Posterior cingulate gyrus (tissue), 11 donors: ENCODE results near the gene EHMT1.
"Not testable (repeated sequence)": the region's sequence is repeated elsewhere in the genome, so short reads cannot be mapped to it uniquely, and the experiment has no call there.

Source experiments
- DNase-seq, 10 donors: peaks; one replicate each; pipeline versions ENCODE4 v3.0.0 to v3.0.0-alpha.2; 2020 to 2021; ENCODE audit warnings: mixed read lengths in 3 of 10
- intact Hi-C: fragments of 100-400 bp; cut with DNase I; formaldehyde crosslinking; loops from one replicate; pipeline ENCODE4 v1.15.1; 2023

EHMT1 gene

DNA sequence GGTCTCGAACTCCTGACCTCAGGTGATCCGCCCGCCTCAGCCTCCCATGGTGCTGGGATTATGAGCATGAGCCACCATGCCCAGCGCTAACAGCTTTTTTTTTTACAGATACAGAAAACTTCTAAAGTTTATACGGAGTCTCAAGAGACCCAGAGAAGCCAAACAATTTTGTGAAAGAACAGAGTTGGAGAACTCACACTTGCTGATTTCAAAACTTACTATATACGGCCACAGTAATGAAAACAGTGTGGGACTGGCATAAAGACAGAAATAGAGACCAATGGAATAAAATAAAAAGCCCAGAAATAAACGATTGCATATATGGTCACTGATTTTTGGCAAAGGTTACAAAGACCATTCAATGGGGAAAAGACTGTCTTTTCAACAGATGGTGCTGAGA is 173.1 kb downstream of the EHMT1 start:
- intact Hi-C loops, result no loop called here
- DNase-seq, result peak in 1 of 10 donors; percentile 43

DNA sequence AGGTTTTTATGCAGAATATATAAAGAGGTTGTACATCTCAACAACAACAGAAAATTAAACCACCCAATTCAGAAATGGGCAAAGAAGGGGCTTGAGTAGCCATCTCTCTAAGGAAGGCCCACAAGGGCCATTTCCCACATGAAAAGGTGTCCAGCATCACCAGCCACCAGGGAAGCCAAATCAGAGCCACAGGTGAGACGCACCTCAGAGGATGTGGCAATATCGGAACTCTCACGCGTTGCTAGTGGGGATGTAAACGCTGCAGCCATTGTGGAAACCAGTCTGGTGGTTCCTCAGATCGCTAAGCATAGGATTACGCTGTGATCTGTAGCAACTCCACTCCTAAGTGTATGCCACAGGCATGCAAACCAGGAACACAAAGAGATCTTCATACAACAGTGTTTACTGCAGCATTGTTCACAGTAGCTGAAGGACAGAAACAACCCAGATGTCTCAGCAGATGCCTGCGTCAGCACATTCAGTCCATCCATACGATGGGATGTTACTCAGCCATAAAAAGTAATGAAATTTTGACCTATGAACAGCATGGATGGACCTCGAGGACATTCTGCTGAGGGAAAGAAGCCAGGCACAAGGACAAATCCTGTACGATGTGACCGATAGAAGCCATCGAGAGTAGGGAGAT is 174.5 kb downstream of the EHMT1 start:
- intact Hi-C loops, result no loop called here
- peak in 2 of 10 donors; percentile 37 to 73 for DNase-seq

DNA sequence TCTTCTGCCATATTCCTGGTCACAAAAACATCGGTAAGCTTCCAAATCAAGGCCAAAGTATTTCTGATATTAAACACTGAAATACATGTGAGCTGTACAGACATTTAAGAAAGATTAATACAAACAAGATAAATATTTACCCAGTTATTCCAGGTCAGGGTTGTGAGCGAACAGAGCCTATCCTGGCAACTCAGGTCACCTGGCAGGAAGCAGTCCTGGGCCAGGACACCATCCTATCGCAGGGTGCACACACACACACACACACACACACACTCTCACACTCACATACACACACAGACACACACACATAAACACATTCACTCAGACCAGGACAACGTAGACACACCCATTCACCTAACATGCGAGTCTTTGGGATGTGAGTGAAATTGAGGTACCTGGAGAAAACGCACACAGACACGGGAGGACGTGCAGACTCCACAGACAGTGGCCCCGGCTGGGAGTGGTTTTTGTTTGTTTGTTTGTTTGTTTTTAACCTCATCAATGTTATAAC is 176.4 kb downstream of the EHMT1 start:
- DNase-seq, result peak in 1 of 10 donors; percentile 14
- intact Hi-C loops, result no loop called here

DNA sequence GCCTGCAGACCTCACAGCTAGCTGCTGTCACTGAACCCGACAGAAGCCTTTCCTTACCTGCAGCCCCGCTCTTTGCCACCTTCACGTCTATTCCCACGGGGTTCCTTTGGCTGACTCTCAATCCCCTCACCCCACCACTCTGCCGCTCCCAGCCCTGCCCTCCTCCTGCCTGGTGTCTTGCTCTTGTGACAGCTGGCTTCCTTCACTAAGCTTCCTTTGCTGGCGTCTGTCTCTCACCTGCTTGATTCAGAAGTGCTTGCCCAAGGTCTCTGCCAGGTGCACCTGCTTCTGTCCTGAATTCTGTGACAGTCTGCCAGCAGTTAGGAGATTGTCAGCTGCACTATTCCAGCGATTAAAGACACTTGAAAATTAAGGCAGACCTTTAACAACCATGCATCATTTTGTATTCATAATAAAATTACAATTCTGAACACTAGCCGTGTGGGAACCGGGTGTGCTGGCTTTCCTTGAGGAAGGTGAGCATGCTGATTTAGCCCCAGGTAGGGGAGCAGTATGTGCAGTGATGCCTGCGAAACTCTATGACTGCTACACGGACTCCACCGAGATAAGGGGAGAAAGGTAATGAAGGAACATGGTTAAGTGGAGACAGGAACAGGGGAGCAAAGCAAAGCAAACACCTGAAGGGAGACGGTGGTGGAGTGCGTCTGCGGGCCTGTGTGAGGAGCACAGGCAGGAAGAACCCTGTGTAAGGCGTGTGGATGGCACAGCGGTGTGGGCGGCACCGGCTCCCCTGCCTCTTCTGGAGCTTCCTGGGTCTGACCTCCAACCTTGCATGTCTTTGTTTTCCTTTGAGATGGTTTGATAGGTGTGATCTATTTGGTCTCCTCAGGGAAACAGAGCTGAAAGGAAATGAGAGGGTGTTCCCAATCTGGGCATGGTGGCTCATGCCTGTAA is 178.7 kb downstream of the EHMT1 start:
- intact Hi-C loops, result no loop called here
- DNase-seq, result peak in 1 of 10 donors; percentile 65

DNA sequence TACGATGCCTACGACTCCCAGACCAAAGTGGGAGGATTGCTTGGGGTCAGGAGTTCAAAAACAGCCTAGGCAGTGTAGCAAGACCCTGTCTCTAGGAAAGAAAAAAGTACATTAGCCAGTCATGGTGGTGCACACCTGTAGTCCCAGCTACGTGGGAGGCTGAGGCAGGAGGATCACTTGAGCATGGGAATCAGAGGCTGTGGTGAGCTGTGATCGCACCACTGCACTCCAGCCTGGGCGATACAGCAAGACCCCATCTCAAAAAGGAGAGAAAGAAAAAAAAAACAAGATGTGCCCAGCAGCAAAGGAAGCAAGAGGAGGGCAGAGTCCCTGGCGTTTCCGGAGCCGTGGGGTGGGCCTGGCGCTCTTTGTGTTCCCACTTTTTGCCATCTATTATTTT is 179.3 kb downstream of the EHMT1 start:
- intact Hi-C loops, result no loop called here
- peak in 1 of 10 donors; percentile 8 for DNase-seq

DNA sequence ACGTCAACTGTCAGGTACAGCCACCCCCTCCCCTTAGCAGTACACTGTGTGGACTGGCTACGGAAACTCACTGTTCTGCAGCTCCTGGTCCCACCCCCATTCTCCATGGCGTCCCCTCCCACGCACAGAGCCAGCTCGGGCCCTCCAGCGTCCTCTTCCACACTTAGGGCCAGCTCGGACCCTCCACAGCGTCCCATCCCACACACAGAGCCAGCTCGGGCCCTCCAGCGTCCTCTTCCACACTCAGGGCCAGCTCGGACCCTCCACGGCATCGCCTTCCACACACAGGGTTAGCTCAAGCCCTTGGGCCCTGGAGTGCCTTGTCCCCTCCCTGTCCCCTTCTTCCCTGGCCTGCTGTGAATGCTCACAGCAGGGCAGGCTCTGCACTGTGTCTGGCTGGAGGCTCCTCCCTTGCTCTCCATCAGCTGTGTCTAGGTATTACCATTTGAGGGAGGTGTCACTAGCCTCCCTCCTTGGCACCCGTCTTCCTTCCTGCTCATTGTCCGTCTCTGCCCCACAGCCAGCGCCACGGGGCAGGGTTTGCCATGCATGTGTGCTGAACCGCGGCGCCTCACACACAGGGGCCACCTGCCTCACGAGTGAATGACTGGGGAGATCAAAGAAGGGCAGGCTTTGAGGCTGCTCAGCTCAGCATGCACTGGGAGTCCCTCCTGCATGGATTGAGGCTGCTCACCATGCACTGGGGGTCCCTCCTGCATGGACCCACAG is 180.3 kb downstream of the EHMT1 start:
- peak in 2 of 10 donors; percentile 52 to 65 for DNase-seq
- intact Hi-C loops, result no loop called here

DNA sequence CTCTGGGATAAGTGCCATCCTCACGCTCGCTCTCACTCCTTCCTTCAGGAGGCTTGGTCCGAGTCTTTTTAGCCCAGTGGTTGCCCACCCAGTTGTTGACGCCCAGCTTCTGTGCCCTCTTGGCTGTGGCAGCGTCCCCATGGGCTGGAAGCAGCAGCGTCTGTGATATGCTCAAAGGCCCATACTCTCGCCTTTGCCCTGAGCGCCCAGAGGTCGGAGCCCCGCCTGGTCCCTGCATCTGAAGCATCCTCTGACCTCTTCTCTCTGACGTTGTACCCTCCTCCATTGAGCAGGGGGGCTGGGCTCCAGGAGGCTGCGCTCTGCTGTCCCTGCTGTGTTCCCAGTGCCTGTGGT is 180.8 kb downstream of the EHMT1 start:
- DNase-seq, result peak in 2 of 10 donors; percentile 66 to 74
- intact Hi-C loops, result no loop called here

DNA sequence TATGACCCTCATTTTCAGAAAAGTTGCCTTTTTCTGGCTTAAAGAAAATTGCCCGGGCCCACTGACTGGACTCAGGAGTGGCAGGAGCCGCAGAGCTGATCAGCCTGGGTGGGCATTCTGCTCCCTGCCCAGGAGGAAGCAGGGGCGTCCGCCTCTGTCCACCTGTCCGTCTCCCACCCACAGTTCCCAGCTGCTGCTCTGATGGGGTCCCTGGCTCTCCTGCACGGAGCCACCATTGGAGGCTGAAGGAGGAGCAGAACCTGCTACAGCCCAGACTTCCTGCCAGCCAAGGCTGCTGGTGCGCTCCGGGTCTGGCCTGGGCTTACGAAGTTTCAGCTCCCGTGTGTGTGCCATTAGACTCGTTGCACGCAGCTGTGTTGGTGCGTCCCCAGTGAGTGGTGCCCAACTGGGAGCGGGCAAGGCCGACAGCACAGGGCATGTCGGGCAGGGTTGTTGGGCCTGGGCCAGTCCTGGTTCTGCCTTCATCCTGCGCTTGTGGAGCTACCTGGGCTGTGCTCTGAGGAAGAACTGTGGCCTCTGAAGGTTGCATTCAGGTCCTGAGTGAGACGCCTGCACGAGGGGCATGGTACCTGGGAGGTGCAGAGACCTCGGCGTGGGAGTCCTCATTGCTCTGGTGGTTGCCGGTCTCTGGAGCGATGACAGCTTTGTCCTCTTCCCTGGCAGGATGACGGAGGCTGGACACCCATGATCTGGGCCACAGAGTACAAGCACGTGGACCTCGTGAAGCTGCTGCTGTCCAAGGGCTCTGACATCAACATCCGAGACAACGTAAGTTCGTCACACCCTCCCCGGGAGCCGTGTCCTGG is 181.6 kb downstream of the EHMT1 start:
- intact Hi-C loops, result no loop called here
- DNase-seq, result peak in 2 of 10 donors; percentile 57 to 80

DNA sequence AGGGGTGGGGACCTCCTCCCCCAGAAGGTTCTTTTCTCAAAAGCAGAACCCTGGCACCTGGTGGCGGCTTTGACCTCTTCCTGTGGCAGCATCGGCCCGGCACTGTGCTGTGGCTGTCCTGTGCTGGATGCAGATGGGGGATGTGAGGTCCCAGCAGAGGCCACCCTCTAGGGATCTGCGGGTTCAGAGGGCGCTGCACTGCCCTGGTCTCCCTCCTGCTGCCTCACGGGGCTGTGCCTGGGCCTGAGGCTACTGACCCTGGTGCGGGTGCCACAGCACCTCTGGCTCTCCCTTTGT is 182.2 kb downstream of the EHMT1 start:
- intact Hi-C loops, result no loop called here
- peak in 1 of 10 donors; percentile 77 for DNase-seq

DNA sequence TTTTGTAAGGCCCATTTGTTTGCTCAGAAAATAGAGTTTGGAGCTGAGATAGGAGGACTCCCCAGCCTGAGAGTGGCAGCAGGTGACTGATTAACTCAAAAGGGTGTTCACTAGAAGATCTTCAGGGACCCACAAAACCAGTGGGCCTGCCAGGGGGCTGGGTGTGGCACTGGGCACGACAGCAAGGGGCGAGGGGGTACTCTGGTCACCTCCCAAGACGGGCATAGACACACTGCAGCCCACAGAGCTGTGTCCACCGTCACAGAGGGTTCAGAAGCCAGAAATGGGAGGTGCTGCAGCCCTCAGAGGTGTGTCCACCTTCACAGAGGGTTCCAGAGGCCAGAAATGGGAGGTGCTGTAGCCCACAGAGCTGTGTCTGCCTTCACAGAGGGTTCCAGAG is 183.2 kb downstream of the EHMT1 start:
- intact Hi-C loops, result no loop called here
- peak in 1 of 10 donors; percentile 39 for DNase-seq

DNA sequence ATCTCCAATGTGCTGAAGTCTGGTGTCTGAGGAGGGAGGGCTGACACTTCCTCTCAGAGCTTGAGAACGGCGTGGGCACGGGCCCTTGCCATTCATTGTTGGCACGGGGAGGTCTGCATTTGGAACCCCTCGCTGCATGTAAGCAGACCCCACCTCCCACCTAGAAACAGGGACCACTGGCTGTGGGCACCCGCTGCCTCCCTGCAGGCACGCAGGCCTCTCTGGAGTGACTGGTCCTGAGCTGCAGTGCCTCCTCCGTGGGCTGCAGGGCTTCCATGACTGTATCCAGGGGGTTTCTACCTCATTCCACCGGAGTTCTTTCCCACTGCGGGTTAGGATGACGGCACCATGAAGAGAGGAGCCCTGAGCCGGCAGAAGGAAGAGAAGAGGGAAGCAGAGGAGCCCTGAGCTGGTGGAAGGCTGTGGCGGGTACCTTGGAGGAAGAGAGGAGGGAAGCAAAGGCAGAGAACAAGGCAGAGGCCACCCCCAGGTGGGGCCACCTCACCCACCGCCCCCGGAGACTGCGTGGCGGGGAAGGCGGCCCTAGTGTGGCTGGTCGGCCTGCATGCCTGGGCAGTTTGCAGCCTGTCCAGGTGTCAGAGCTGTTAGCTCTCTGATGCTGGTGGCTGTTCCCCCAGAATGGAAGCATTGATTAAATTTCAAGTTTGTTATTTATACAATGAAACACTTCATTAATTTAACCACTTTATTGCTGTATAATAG is 183.9 kb downstream of the EHMT1 start:
- intact Hi-C loops, result no loop called here
- DNase-seq, result peak in 2 of 10 donors; percentile 62 to 72

DNA sequence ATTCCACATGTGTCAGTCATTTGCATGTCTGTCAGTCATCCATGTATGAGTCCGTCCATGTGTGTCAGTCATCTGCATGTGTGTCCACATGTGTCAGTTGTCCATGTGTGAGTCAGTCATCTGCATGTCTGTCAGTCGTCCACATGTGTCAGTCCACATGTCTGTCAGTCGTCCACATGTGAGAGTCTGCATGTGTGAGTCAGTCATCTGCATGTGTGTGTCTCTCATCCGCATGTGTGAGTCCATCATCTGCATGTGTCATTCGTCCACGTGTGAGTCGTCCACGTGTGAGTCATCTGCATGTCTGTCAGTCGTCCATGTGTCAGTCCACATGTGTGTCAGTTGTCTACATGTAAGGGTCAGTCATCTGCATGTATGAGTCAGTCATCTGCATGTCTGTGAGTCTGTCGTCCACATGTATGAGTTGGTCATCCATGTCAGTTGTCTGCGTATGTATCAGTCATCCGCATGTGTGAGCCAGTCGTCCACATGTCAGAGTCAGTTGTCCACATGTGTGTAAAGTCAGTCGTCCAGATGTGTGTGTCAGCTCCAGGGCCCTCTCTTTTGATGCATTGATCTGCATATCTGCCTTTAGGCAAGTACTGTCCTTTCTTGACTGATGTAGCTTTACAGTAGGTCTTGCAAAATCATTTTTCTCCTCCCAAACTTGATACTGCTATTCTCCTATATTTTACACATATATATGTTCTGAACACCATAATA is 186.3 kb downstream of the EHMT1 start:
- peak in 1 of 10 donors; percentile 7 for DNase-seq
- intact Hi-C loops, result no loop called here

DNA sequence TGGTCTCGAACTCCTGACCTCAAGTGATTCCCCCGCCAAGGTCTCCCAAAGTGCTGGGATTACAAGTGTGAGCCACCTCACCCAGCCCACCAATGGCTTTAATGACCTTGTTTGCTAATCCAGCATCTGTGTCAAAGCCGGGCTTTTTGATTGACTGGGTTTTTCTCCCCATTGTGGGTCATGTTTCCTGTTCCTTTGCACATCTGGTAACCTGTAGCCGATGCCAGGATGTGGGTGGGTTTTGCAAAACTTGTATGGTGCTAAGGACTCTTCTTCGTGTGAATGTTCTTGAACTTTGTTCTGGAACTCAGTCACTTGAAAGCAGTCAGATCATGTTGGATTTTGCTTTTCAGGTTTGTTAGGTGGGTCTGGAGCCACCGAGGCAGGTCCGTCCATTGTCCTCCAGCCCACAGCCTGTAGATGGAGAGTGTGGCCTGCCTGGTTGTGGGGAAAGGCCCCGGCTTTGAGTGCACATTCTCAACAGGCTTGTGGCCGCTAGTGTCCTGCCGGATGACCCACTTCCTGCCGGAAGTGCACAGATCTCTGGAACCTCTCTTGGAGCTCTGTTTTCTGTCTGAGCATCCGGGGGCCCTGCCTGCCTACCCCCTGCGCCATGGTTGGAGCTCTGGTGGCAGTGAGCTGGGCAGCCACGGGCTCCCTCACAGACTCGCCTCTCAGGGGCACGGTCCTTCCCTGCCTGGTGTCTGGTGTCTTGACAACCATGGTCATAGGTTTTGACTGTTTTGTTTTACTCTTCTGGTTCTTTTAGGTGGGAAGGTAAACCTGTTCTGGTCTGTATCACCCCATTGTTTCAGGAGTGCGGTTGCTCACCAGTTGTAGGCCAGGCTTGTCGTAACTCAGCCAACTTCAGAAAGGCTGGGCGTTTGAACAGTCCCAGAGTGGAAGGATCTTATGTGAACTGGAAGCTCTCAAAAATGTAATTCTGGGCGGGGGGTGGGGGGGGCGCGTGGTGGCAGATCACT is 189.2 kb downstream of the EHMT1 start:
- intact Hi-C loops, result no loop called here
- DNase-seq, result peak in 2 of 10 donors; percentile 31 to 79

DNA sequence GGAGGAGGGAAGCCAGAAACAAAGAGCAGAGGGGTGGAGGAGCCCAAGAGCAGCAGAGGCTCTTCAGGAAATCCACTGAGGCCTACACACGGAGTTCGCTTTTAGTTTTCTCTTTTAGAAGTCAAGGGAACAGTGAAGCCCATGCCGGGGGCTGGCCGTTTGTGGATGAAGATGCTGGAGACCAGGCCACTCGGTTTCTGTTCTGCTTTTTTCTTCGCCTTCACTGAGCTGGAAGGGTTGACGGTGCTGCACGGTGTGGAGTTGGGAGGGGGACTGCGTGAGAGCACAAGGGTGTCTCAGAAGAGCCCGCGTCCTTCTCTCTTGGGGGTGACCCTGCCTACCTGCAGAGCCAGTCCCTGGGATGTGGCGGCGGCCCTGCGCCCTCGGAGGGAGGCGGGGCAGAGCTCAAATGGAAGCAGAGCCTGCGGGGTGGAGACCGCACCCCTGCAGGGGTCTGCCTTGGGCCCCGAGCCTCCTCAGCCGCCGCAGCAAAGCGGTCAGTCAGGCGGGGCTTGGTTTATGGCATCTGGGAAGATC is 190.3 kb downstream of the EHMT1 start:
- DNase-seq, result peak in 2 of 10 donors; percentile 55 to 69
- intact Hi-C loops, result no loop called here

DNA sequence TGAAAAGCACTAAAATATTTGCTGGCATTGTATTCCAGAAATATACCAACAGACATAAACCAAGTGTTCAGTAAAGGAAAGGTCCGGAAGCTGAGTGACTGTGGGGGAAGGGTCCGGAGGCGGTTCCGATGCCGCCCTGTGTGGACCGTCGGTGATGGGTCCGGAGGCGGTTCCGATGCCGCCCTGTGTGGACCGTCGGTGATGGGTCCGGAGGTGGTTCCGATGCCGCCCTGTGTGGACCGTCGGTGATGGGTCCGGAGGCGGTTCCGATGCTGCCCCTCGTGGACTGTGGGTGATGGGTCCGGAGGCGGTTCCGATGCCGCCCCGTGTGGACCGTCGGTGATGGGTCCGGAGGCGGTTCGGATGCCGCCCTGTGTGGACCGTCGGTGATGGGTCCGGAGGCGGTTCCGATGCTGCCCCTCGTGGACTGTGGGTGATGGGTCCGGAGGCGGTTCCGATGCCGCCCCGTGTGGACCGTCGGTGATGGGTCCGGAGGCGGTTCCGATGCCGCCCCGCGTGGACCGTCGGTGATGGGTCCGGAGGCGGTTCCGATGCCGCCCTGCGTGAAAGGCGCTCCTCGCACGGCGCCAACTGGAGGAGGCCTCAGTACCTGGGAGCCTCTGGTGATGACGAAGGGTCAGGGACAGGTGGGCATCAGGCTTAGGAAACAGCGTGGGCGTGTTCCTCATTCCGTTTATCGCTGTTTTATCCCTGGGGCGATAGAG is 191.1 kb downstream of the EHMT1 start:
- intact Hi-C loops, result not testable (repeated sequence)
- peak in 2 of 10 donors; percentile 31 to 57 for DNase-seq

DNA sequence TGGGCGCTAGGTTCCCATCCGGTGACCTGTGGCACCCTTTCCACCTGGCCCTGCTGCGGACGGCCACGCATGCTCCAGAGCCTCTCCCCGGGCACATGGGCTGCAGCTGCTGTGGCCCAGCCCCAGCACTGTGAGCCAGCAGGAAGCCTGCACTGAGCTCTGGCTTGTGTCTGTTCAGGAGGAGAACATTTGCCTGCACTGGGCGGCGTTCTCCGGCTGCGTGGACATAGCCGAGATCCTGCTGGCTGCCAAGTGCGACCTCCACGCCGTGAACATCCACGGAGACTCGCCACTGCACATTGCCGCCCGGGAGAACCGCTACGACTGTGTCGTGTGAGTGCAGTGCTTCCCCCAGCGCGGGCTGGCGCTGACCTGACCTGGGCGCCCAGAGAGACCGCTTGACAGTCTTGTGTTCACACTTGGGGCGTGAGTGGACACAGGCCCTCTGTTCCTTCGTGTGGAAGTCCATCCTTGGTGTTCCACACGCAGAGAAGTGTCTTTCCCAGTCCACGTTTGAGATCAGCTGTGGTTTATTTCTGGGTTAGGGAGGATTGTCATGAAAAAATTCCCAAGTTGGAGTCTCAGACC is 192.6 kb downstream of the EHMT1 start:
- intact Hi-C loops, result no loop called here
- peak in 2 of 10 donors; percentile 82 to 85 for DNase-seq
